Stimulated activated CD8-positive, alpha-beta memory T cell treated with anti-CD3 and anti-CD28 coated beads, Interleukin-4, amount 100 ng/mL, for 1 hour (primary cell): Measurements from ENCODE around the gene ZNF473.
"Not testable (repeated sequence)": the region's sequence is repeated elsewhere in the genome, so short reads cannot be mapped to it uniquely, and the experiment has no call there.

Source experiments
- DNase-seq, 2 donors: peaks; one replicate each; pipeline ENCODE4 v3.0.0-alpha.2; 2020; ENCODE audit warnings: low read depth in 2 of 2, low spot score in 1 of 2

ZNF473 gene

GRCh38 chr19:50097884-50098283, 72.1 kb downstream of the ZNF473 start:
- not testable (repeated sequence) for DNase-seq

- not testable (repeated sequence) for DNase-seq
Observed at GRCh38 chr19:50098892-50099291, 73.1 kb downstream of the ZNF473 start.

- DNase-seq = not testable (repeated sequence)
Observed at GRCh38 chr19:50099696-50100095, 73.9 kb downstream of the ZNF473 start.

DNA sequence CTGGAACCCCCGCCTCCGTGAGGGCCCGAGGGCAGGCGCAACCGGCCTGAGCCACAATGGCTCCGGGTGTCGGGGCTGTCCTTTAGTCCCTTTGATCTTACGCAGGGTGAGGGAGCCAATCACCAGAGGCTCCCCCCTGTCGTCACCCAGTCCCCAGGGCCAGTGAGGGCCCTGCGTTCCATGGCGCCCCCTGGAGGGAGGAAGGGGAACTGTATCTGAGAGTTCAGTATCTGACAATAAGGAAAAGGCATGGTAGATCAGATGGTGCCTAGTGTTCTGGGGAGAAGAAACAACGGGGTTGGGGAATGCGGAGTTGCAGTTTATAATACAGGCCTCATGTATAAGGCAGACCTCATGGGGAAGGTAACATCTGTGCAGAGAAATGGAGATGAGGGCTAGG, 75.1 kb downstream of the ZNF473 start:
- DNase-seq = not testable (repeated sequence)
